ENCODE data around the gene TTLL7.

- TF ChIP-seq, protein P1, sequence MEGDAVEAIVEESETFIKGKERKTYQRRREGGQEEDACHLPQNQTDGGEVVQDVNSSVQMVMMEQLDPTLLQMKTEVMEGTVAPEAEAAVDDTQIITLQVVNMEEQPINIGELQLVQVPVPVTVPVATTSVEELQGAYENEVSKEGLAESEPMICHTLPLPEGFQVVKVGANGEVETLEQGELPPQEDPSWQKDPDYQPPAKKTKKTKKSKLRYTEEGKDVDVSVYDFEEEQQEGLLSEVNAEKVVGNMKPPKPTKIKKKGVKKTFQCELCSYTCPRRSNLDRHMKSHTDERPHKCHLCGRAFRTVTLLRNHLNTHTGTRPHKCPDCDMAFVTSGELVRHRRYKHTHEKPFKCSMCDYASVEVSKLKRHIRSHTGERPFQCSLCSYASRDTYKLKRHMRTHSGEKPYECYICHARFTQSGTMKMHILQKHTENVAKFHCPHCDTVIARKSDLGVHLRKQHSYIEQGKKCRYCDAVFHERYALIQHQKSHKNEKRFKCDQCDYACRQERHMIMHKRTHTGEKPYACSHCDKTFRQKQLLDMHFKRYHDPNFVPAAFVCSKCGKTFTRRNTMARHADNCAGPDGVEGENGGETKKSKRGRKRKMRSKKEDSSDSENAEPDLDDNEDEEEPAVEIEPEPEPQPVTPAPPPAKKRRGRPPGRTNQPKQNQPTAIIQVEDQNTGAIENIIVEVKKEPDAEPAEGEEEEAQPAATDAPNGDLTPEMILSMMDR (IDR thresholded peaks at IDR 0.05): no peak
- TF ChIP-seq EZH2 (IDR thresholded peaks at IDR 0.05) (no peak), EZH2phosphoT487 (IDR thresholded peaks at IDR 0.05) (no peak)
Observed at GRCh38 chr1:84001501-84001900, 2.6 kb upstream of the TTLL7 start.
